D721Med (cell line): ENCODE results near the gene RNASE13.
A peak's percentile ranks its signal among the peaks of the same experiment; 100 is the strongest.
"Not testable (repeated sequence)": the region's sequence is repeated elsewhere in the genome, so short reads cannot be mapped to it uniquely, and the experiment has no call there.

Experiments used
- DNase-seq: peaks from one replicate; pipeline ENCODE4 v3.0.0; 2011; ENCODE audit warnings: low spot score; ENCODE audit not compliant: insufficient read length
- FAIRE-seq: peaks from 2 replicates; lab custom pipeline; 2011; peaks lifted over from hg19 to GRCh38; lab: Jason Lieb, UNC
- CTCF ChIP-seq: IDR thresholded peaks from 2 replicates; pipeline ENCODE4 v1.5.1; 2012; ENCODE audit warnings: mild to moderate bottlenecking, control low read depth; ENCODE audit not compliant: insufficient read depth; ENCODE audit errors: missing control alignments

Gene RNASE13

GRCh38 chr14:20996521-20996920, 38.1 kb downstream of the RNASE13 start:
- TF ChIP-seq CTCF, result no peak
- no peak for DNase-seq
- no peak for FAIRE-seq

- DNase-seq (peak; percentile 85), FAIRE-seq (no peak)
- TF ChIP-seq CTCF, result peak; percentile 13
These were observed 44.6 kb downstream of the RNASE13 start, which contains the start of gene METTL17 for GRCh38 chr14:20989787-20990600. TSS of gene METTL17 (plus strand) at chr14:20989980. CDS start at chr14:20990003, 23 bp downstream.

DNA sequence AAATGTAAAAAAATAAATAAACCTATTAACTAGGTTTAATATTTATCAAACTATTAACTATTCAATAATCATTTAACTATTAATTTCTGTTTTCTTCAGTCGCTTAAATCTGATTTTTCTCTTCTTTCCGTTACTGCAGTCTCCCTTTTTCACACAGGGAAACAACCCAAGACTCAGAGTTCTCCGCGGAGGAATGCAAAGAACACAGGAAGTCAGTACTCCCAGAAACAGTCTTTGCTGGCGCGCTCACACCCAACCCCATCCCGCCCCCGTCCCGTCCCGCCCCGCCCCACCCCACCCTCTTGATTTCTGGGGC, 45.2 kb downstream of the RNASE13 start:
- TF ChIP-seq CTCF, result no peak
- DNase-seq (no peak), FAIRE-seq (no peak)

- TF ChIP-seq CTCF, result no peak
- FAIRE-seq (no peak), DNase-seq (no peak)
These were observed 45.7 kb downstream of the RNASE13 start for GRCh38 chr14:20988717-20989470.

GRCh38 chr14:20986811-20987210, 47.8 kb downstream of the RNASE13 start:
- no peak for TF ChIP-seq CTCF
- FAIRE-seq, result no peak

DNA sequence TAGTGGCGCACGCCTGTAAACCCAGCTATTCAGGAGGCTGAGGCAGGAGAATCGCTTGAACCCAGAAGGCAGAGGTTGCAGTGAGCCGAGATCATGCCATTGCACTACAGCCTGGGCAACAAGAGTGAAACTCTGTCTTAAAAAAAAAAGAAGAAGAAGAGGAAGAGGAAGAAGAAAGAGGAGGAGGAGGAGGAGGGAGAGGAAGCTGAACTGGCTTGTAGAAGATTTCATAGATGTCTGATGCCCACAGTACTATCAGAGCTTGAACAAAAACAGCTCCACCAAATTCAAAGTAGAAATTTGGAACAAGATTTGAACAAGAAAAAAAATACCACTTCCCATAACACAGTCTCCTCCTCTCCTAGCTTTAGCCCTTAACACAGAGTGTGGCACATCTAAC, 49.0 kb downstream of the RNASE13 start:
- FAIRE-seq, DNase-seq: not testable (repeated sequence)

More at GRCh38 chr14:20986811-20987210, 47.8 kb downstream of the RNASE13 start:
- DNase-seq, result no peak
